ENCODE results near the gene ZBTB42.

ZBTB42 gene

GRCh38 chr14:104797115-104798044 lies 3.5 kb upstream of the ZBTB42 start:
- TF ChIP-seq POLR2AphosphoS5 (IDR thresholded peaks at IDR 0.05; ENCODE audit: low read depth, low read length) (no peak), REST (IDR thresholded peaks at IDR 0.05; ENCODE audit: insufficient read depth in 1 of 2, low read depth in 2 of 2, low read length in 2 of 2) (no peak), SIN3A (IDR thresholded peaks at IDR 0.05; ENCODE audit: borderline replicate concordance, insufficient read depth, low read length) (no peak), FOXP2 (optimal IDR thresholded peaks at IDR 0.05; ENCODE audit: borderline replicate concordance, extremely low read depth, extremely low read length, insufficient read depth) (no peak), TAF1 (IDR thresholded peaks at IDR 0.05; ENCODE audit: borderline replicate concordance, insufficient read depth, low read length) (no peak)

DNA sequence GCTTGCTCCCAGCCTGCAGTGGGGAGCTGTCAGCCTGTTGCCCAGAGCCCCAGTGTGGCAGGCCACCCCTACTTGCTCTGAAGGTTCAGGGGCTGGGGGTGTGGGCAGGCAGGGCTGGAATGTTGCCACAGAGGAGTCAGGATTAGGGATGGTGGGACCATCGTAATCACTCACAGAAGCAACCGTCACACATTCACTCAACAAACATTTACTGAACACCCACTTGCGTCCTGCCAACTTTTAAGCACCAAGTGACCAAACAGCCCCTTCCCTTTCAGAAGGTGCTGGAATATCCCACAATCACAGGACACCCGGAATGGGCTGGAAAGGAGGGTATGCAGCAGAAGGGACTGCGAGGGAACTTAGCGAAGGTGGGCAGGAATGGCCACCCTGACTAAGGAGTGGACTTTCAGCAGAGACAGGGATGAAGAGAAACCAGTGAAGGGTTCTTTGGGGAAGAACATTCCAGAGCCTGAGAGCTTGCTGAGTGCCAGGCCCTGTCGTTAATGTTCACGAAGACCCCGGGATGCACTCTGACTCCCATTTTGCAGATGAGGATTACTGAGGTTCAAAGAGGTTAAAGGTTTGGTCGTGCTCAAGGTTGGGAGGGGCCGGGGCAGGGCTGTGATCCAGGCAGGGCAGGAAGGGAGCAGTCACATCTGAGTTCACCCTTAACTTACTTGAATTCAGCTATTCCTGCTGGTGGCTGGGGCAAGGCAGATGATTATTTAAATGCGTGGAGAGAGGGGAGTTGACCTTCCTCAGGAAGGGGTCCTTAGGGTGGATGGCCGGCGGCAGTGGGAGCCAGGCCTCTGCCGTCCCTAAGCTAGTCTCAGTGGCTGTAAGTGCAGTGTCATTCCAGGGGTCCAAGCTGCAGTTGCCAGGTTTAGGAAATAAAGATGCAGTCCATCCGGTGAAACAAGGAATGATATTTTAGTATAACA lies 2.3 kb upstream of the ZBTB42 start:
- TF ChIP-seq SIN3A (IDR thresholded peaks at IDR 0.05; ENCODE audit: borderline replicate concordance, insufficient read depth, low read length) = no peak
- TF ChIP-seq REST (IDR thresholded peaks at IDR 0.05; ENCODE audit: insufficient read depth in 1 of 2, low read depth in 2 of 2, low read length in 2 of 2) = no peak
- TF ChIP-seq POLR2AphosphoS5 (IDR thresholded peaks at IDR 0.05; ENCODE audit: low read depth, low read length) = no peak
- no peak for TF ChIP-seq FOXP2 (optimal IDR thresholded peaks at IDR 0.05; ENCODE audit: borderline replicate concordance, extremely low read depth, extremely low read length, insufficient read depth)
- no peak for TF ChIP-seq TAF1 (IDR thresholded peaks at IDR 0.05; ENCODE audit: borderline replicate concordance, insufficient read depth, low read length)

DNA sequence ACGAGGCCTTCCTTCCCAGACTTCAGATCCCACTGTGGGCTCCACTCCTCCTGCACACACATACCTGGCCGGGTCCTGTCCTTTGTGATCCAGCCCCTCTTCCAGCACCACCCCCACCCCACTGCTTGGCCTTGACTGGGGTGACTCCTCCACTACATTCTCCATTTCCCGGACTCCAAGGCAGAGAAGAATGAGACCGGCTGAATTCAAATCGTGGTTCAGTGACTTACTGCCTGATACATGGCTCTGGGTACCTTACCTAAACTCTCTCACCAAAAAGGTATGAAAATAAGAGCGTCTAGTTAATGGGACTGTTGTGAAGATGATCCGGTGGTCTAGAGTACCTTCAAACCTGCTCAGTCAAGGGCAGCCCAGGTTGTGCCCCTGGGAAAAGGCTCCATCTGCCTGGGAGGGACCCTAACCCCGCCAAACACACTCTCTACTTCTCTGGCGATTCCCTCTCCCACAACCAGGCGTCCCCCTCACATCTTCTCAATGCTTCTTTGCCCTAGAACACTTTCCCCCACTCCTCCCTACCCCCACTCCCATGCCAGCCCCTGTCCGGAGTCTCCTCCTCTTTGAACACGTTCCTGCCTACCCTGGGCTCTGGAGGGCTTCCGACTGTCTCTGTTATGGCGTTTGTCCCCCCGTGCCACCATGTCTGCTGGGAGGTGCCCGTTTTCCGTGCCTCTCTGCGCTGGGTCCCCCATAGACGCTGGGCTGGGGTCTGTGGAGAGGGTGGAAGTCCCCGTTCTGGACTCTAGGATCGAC lies 1.5 kb upstream of the ZBTB42 start:
- TF ChIP-seq POLR2AphosphoS5 (IDR thresholded peaks at IDR 0.05; ENCODE audit: low read depth, low read length) (no peak), FOXP2 (optimal IDR thresholded peaks at IDR 0.05; ENCODE audit: borderline replicate concordance, extremely low read depth, extremely low read length, insufficient read depth) (no peak), REST (IDR thresholded peaks at IDR 0.05; ENCODE audit: insufficient read depth in 1 of 2, low read depth in 2 of 2, low read length in 2 of 2) (no peak), TAF1 (IDR thresholded peaks at IDR 0.05; ENCODE audit: borderline replicate concordance, insufficient read depth, low read length) (no peak), SIN3A (IDR thresholded peaks at IDR 0.05; ENCODE audit: borderline replicate concordance, insufficient read depth, low read length) (no peak)

DNA sequence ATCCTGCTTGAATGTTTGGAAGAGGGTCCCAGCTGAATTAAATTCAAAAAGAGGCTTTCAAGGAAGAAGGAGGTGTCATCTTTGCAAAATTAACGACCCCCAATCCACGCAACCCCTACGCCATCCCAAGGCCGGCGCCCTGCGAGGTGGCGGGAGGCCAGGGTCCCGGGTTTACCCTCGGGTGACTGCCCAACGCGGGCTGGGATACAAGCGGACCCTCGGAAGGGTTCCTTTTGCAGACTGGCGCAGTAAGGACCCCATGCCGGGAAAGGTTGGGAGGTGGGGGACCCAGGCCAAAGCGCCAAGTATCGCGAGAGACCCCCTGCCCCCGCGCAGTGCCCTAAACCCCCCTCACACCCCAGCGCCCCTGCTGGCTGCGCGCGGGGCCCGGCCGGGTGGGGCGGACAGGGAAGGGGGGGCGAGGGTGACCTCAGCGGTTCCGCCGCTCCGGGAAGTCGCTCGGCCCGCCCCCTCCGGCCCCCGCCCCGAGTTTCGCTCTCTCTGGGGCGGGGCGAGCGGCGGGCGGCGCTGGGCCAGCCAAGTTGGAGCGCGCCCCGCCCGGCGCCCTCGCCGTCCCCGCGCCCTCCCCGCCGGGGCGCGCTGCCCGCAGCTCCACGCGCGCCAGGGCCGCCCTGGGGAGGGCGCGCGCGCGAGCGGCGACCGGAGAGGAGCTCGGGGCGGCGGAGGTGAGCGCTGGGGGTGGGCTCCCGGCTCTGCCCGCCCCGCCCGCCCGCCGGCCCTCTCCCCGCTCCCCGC lies 708 bp upstream of the ZBTB42 start:
- TF ChIP-seq POLR2AphosphoS5 (IDR thresholded peaks at IDR 0.05; ENCODE audit: low read depth, low read length) (no peak), TAF1 (IDR thresholded peaks at IDR 0.05; ENCODE audit: borderline replicate concordance, insufficient read depth, low read length) (no peak), SIN3A (IDR thresholded peaks at IDR 0.05; ENCODE audit: borderline replicate concordance, insufficient read depth, low read length) (no peak), FOXP2 (optimal IDR thresholded peaks at IDR 0.05; ENCODE audit: borderline replicate concordance, extremely low read depth, extremely low read length, insufficient read depth) (no peak), REST (IDR thresholded peaks at IDR 0.05; ENCODE audit: insufficient read depth in 1 of 2, low read depth in 2 of 2, low read length in 2 of 2) (no peak)
